GM18907 (cell line): ENCODE measurements around the gene UGT1A1.
A peak's percentile ranks its signal among the peaks of the same experiment; 100 is the strongest.
"Not testable (repeated sequence)": the region's sequence is repeated elsewhere in the genome, so short reads cannot be mapped to it uniquely, and the experiment has no call there.

Experiments used
- ATAC-seq: cut with Tn5 transposase; IDR thresholded peaks from one replicate; pipeline ENCODE4 v1.9.1; 2021; ENCODE audit warnings: mild to moderate bottlenecking, moderate library complexity; ENCODE audit not compliant: unreplicated experiment

The UGT1A1 gene

GRCh38 chr2:233760043-233760442 lies at the start of gene UGT1A1:
Gene UGT1A1 (plus strand): TSS chr2:233760270. CDS start chr2:233760288, 18 bp downstream.
- no peak for ATAC-seq

GRCh38 chr2:233711312-233712008 lies 48.6 kb upstream of the UGT1A1 start:
- peak; percentile 62 for ATAC-seq

- no peak for ATAC-seq
Measured at GRCh38 chr2:233712611-233713261, 47.3 kb upstream of the UGT1A1 start, which contains the start of gene UGT1A5. Gene UGT1A5 (plus strand): TSS chr2:233712907. CDS start chr2:233712992, 85 bp downstream.

- no peak for ATAC-seq
Measured at GRCh38 chr2:233713262-233713615, 46.8 kb upstream of the UGT1A1 start.

GRCh38 chr2:233714121-233714520 lies 45.9 kb upstream of the UGT1A1 start:
- ATAC-seq: no peak

GRCh38 chr2:233718552-233718951 lies 41.5 kb upstream of the UGT1A1 start, which contains the start of gene UGT1A4:
Gene UGT1A4 (plus strand): TSS chr2:233718736. CDS start chr2:233718821, 85 bp downstream.
- ATAC-seq: no peak

GRCh38 chr2:233728723-233729301 lies 31.3 kb upstream of the UGT1A1 start, which contains the start of gene UGT1A3:
Gene UGT1A3 (plus strand): TSS chr2:233729042. CDS start chr2:233729127, 85 bp downstream.
- ATAC-seq: no peak

GRCh38 chr2:233736868-233737653 lies 23.0 kb upstream of the UGT1A1 start:
- not testable (repeated sequence) for ATAC-seq

GRCh38 chr2:233740870-233741269 lies 19.2 kb upstream of the UGT1A1 start:
- ATAC-seq: no peak

- no peak for ATAC-seq
Measured at GRCh38 chr2:233743464-233744259, 16.4 kb upstream of the UGT1A1 start.

GRCh38 chr2:233745073-233745755 lies 14.9 kb upstream of the UGT1A1 start:
- no peak for ATAC-seq

GRCh38 chr2:233745838-233746237 lies 14.2 kb upstream of the UGT1A1 start:
- ATAC-seq: not testable (repeated sequence)

- no peak for ATAC-seq
Measured at GRCh38 chr2:233746475-233747282, 13.4 kb upstream of the UGT1A1 start.

GRCh38 chr2:233747283-233747544 lies 12.9 kb upstream of the UGT1A1 start:
- ATAC-seq: no peak

GRCh38 chr2:233750689-233751088 lies 9.4 kb upstream of the UGT1A1 start:
- ATAC-seq: not testable (repeated sequence)

- not testable (repeated sequence) for ATAC-seq
Measured at GRCh38 chr2:233751212-233752009, 8.7 kb upstream of the UGT1A1 start.

GRCh38 chr2:233754872-233755611 lies 5.0 kb upstream of the UGT1A1 start:
- ATAC-seq: no peak
